IgD-negative memory B cell (primary cell): ENCODE measurements around the gene U2SURP. TPM values are rescaled to one million over a fixed set of nuclear protein-coding genes. Genes with fewer than 3 reads are reported as not detected.

Experiments used
- H3K27ac Mint-ChIP-seq, 3 donors: one replicate each; pipeline ENCODE4 v1.8.0; 2020 to 2022; ENCODE audit warnings: mild to moderate bottlenecking in 3 of 3, mixed read lengths in 3 of 3, moderate library complexity in 1 of 3
- H3K27me3 Mint-ChIP-seq: one replicate; pipeline ENCODE4 v1.8.0; 2021; ENCODE audit warnings: mixed read lengths
- H3K36me3 Mint-ChIP-seq: one replicate; pipeline ENCODE4 v1.8.0; 2020; ENCODE audit warnings: mild to moderate bottlenecking, mixed read lengths
- H3K4me1 Mint-ChIP-seq, 3 donors: one replicate each; pipeline ENCODE4 v1.8.0; 2020 to 2022; ENCODE audit warnings: mixed read lengths in 3 of 3, mild to moderate bottlenecking in 1 of 3
- H3K4me3 Mint-ChIP-seq, 4 donors: one replicate each; pipeline ENCODE4 v1.8.0; 2020 to 2022; ENCODE audit warnings: mild to moderate bottlenecking in 4 of 4, mixed read lengths in 4 of 4, moderate library complexity in 3 of 4
- H3K9me3 Mint-ChIP-seq, 3 donors: one replicate each; pipeline ENCODE4 v1.8.0; 2020 to 2021; ENCODE audit warnings: mixed read lengths in 3 of 3, mild to moderate bottlenecking in 1 of 3
- polyA plus RNA-seq: library from polyadenylated mRNA; unstranded; fragments of 300-500 nt; fragmentation: Illumina TruSeq; gene quantifications from one replicate; pipeline ENCODE4 v1.2.3, GENCODE V29; 2021

U2SURP gene
- polyA plus RNA-seq, 1 donor from 2014 or later: 114 TPM

GRCh38 chr3:142968319-142969025 is 32.9 kb upstream of the U2SURP start:
- Mint-ChIP-seq H3K36me3 (peaks cover 2% of the 10 kb centered on the region), H3K27me3 (peaks cover 22% of the 10 kb centered on the region), H3K9me3 (peaks cover 0 to 3% (median 0%) of the 10 kb centered on the region in 3 donors), H3K27ac (no peak overlapping the region), H3K4me3 (no peak overlapping the region), H3K4me1 (peaks cover 0 to 3% (median 3%) of the 10 kb centered on the region in 3 donors)

GRCh38 chr3:142971431-142971830 is 29.9 kb upstream of the U2SURP start:
- peak overlapping the region in 1 of 4 donors; percentile 51 for H3K4me3 Mint-ChIP-seq
- H3K27me3 Mint-ChIP-seq: peaks cover 12% of the 10 kb centered on the region
- no peaks in the 10 kb centered on the region for H3K4me1 Mint-ChIP-seq

GRCh38 chr3:142972092-142972753 is 29.1 kb upstream of the U2SURP start:
- Mint-ChIP-seq H3K9me3 (no peaks in the 10 kb centered on the region), H3K4me1 (no peaks in the 10 kb centered on the region), H3K4me3 (no peak overlapping the region), H3K27me3 (peaks cover 13% of the 10 kb centered on the region), H3K27ac (peak overlapping the region in 1 of 3 donors; percentile 63), H3K36me3 (no peaks in the 10 kb centered on the region)

More at GRCh38 chr3:142971431-142971830, 29.9 kb upstream of the U2SURP start:
- no peaks in the 10 kb centered on the region for H3K9me3 Mint-ChIP-seq
- H3K27ac Mint-ChIP-seq: no peak overlapping the region
- no peaks in the 10 kb centered on the region for H3K36me3 Mint-ChIP-seq

- H3K27ac Mint-ChIP-seq: no peak overlapping the region
- H3K36me3 Mint-ChIP-seq: no peaks in the 10 kb centered on the region
- H3K9me3 Mint-ChIP-seq: no peaks in the 10 kb centered on the region
- H3K4me1 Mint-ChIP-seq: no peaks in the 10 kb centered on the region
- peaks cover 12% of the 10 kb centered on the region for H3K27me3 Mint-ChIP-seq
- no peak overlapping the region for H3K4me3 Mint-ChIP-seq
These were observed 28.0 kb upstream of the U2SURP start for GRCh38 chr3:142973217-142974009.

GRCh38 chr3:142975316-142975995 is 25.9 kb upstream of the U2SURP start:
- H3K27ac Mint-ChIP-seq: no peak overlapping the region
- no peaks in the 10 kb centered on the region for H3K9me3 Mint-ChIP-seq
- no peaks in the 10 kb centered on the region for H3K4me1 Mint-ChIP-seq
- peaks cover 16% of the 10 kb centered on the region for H3K27me3 Mint-ChIP-seq
- H3K36me3 Mint-ChIP-seq: no peaks in the 10 kb centered on the region
- no peak overlapping the region for H3K4me3 Mint-ChIP-seq

GRCh38 chr3:142976621-142977398 is 24.6 kb upstream of the U2SURP start:
- Mint-ChIP-seq H3K27me3 (peaks cover 10% of the 10 kb centered on the region), H3K4me1 (no peaks in the 10 kb centered on the region), H3K36me3 (no peaks in the 10 kb centered on the region), H3K4me3 (no peak overlapping the region), H3K9me3 (no peaks in the 10 kb centered on the region), H3K27ac (no peak overlapping the region)

GRCh38 chr3:142977399-142977728 is 24.0 kb upstream of the U2SURP start:
- Mint-ChIP-seq H3K4me1 (no peaks in the 10 kb centered on the region), H3K9me3 (no peaks in the 10 kb centered on the region), H3K4me3 (no peak overlapping the region), H3K27ac (no peak overlapping the region), H3K27me3 (peaks cover 10% of the 10 kb centered on the region), H3K36me3 (no peaks in the 10 kb centered on the region)

GRCh38 chr3:142981108-142981507 is 20.3 kb upstream of the U2SURP start:
- no peaks in the 10 kb centered on the region for H3K9me3 Mint-ChIP-seq
- no peak overlapping the region for H3K4me3 Mint-ChIP-seq
- no peaks in the 10 kb centered on the region for H3K4me1 Mint-ChIP-seq
- no peaks in the 10 kb centered on the region for H3K36me3 Mint-ChIP-seq
- no peak overlapping the region for H3K27ac Mint-ChIP-seq
- H3K27me3 Mint-ChIP-seq: peaks cover 15% of the 10 kb centered on the region

- Mint-ChIP-seq H3K27me3 (peaks cover 13% of the 10 kb centered on the region), H3K4me1 (peaks cover 0 to 1% (median 0%) of the 10 kb centered on the region in 3 donors), H3K4me3 (no peak overlapping the region), H3K36me3 (no peaks in the 10 kb centered on the region), H3K27ac (no peak overlapping the region), H3K9me3 (no peaks in the 10 kb centered on the region)
These were observed 19.2 kb upstream of the U2SURP start for GRCh38 chr3:142982038-142982773.

- no peak overlapping the region for H3K27ac Mint-ChIP-seq
- peaks cover 13% of the 10 kb centered on the region for H3K27me3 Mint-ChIP-seq
- H3K4me3 Mint-ChIP-seq: no peak overlapping the region
- peaks cover 0 to 1% (median 0%) of the 10 kb centered on the region in 3 donors for H3K4me1 Mint-ChIP-seq
- no peaks in the 10 kb centered on the region for H3K9me3 Mint-ChIP-seq
- no peaks in the 10 kb centered on the region for H3K36me3 Mint-ChIP-seq
These were observed 18.1 kb upstream of the U2SURP start for GRCh38 chr3:142983318-142983717.

- no peaks in the 10 kb centered on the region for H3K9me3 Mint-ChIP-seq
- H3K27ac Mint-ChIP-seq: no peak overlapping the region
- no peaks in the 10 kb centered on the region for H3K36me3 Mint-ChIP-seq
- peaks cover 0 to 1% (median 0%) of the 10 kb centered on the region in 3 donors for H3K4me1 Mint-ChIP-seq
- peaks cover 13% of the 10 kb centered on the region for H3K27me3 Mint-ChIP-seq
- H3K4me3 Mint-ChIP-seq: no peak overlapping the region
These were observed 17.1 kb upstream of the U2SURP start for GRCh38 chr3:142984255-142984654.

- no peak overlapping the region for H3K27ac Mint-ChIP-seq
- no peak overlapping the region for H3K4me3 Mint-ChIP-seq
- H3K9me3 Mint-ChIP-seq: no peaks in the 10 kb centered on the region
- no peaks in the 10 kb centered on the region for H3K36me3 Mint-ChIP-seq
- H3K4me1 Mint-ChIP-seq: peaks cover 0 to 1% (median 0%) of the 10 kb centered on the region in 3 donors
- H3K27me3 Mint-ChIP-seq: peaks cover 8% of the 10 kb centered on the region
These were observed 14.2 kb upstream of the U2SURP start for GRCh38 chr3:142987080-142987700.

GRCh38 chr3:142987707-142988106 is 13.7 kb upstream of the U2SURP start:
- no peak overlapping the region for H3K4me3 Mint-ChIP-seq
- peaks cover 5% of the 10 kb centered on the region for H3K27me3 Mint-ChIP-seq
- H3K27ac Mint-ChIP-seq: no peak overlapping the region
- peaks cover 0 to 1% (median 0%) of the 10 kb centered on the region in 3 donors for H3K4me1 Mint-ChIP-seq
- H3K36me3 Mint-ChIP-seq: no peaks in the 10 kb centered on the region
- H3K9me3 Mint-ChIP-seq: no peaks in the 10 kb centered on the region
